MCF 10A (cell line): ENCODE results near the gene GVQW3. TPM values are rescaled to one million over a fixed set of nuclear protein-coding genes. Genes with fewer than 3 reads are reported as not detected.

ENCODE experiments used
- BruUV-seq: library from RNA; stranded (reverse); fragments of 400-500 nt; replicated peaks from 2 replicates; lab custom pipeline; 2021; lab: Mats Ljungman, UMichigan
- CTCF ChIA-PET: fragments of 300-600 bp; sonication (Branson Sonifier 250); formaldehyde crosslinking; extraction: SDS; loops from one replicate; lab custom pipeline; 2021; ENCODE audit warnings: antibody characterized with exemption, inconsistent platforms; lab: Yijun Ruan, JAX
- POLR2A ChIA-PET: fragments of 300-600, 350-650 bp; sonication (Branson Sonifier 250); formaldehyde crosslinking; extraction: SDS; loops from one replicate; lab custom pipeline; 2020; ENCODE audit warnings: antibody characterized with exemption, inconsistent platforms; lab: Yijun Ruan, JAX
- DNase-seq: peaks from one replicate; pipeline ENCODE4 v3.0.0-alpha.2; 2018; ENCODE audit not compliant: unreplicated experiment
- H3K27ac Mint-ChIP-seq: one replicate; pipeline ENCODE4 v1.8.0; 2022; ENCODE audit warnings: mild to moderate bottlenecking, low read depth, mixed read lengths; ENCODE audit not compliant: unreplicated experiment
- H3K27me3 Mint-ChIP-seq: one replicate; pipeline ENCODE4 v1.8.0; 2022; ENCODE audit warnings: mixed read lengths; ENCODE audit not compliant: insufficient read depth, unreplicated experiment
- H3K36me3 Mint-ChIP-seq: one replicate; pipeline ENCODE4 v1.8.0; 2022; ENCODE audit warnings: mild to moderate bottlenecking, moderate library complexity, mixed read lengths; ENCODE audit not compliant: insufficient read depth, unreplicated experiment
- H3K4me1 Mint-ChIP-seq: one replicate; pipeline ENCODE4 v1.8.0; 2022; ENCODE audit warnings: mixed read lengths; ENCODE audit not compliant: insufficient read depth, unreplicated experiment
- H3K4me3 Mint-ChIP-seq: one replicate; pipeline ENCODE4 v1.8.0; 2022; ENCODE audit warnings: mild to moderate bottlenecking, moderate library complexity, mixed read lengths; ENCODE audit not compliant: unreplicated experiment
- H3K9me3 Mint-ChIP-seq: one replicate; pipeline ENCODE4 v1.8.0; 2022; ENCODE audit warnings: mixed read lengths; ENCODE audit not compliant: unreplicated experiment
- CTCF ChIP-seq: fragments of 200-600 bp; IDR thresholded peaks from one replicate; pipeline ENCODE4 v1.8.0; 2022; ENCODE audit warnings: antibody characterized with exemption, mild to moderate bottlenecking; ENCODE audit not compliant: unreplicated experiment
- intact Hi-C: fragments of 100-400 bp; cut with micrococcal nuclease; formaldehyde crosslinking; loops from 2 replicates; pipeline ENCODE4 v1.14.1; 2022
- total RNA-seq: library from RNA; stranded (reverse); gene quantifications from 2 replicates; pipeline ENCODE4 v1.2.3, GENCODE V29; 2022

Gene GVQW3
- total RNA-seq, 1 experiment from 2014 or later: 1.5 TPM

GRCh38 chr11:76391021-76391420 is 9.9 kb downstream of the GVQW3 start:
- Mint-ChIP-seq H3K27me3 (no peaks in the 10 kb centered on the region), H3K36me3 (peaks cover 7% of the 10 kb centered on the region), H3K4me1 (no peaks in the 10 kb centered on the region), H3K4me3 (no peak overlapping the region), H3K27ac (no peak overlapping the region), H3K9me3 (no peaks in the 10 kb centered on the region)
- intact Hi-C loops: no loop called here
- ChIA-PET POLR2A (interaction anchor here (0.6 kb wide), 1 partner anchor 69 kb away, joined by 3 read pairs; no protein-coding TSS in a partner anchor), CTCF (no interaction called here)
- DNase-seq: no peak
- no peak for TF ChIP-seq CTCF
- BruUV-seq: no TSS peak

GRCh38 chr11:76391811-76392475 is 10.8 kb downstream of the GVQW3 start:
- H3K4me3 Mint-ChIP-seq: no peak overlapping the region
- ChIA-PET POLR2A (interaction anchor here (0.6 kb wide), 1 partner anchor 68 kb away, joined by 3 read pairs; no protein-coding TSS in a partner anchor), CTCF (no interaction called here)
- H3K4me1 Mint-ChIP-seq: no peaks in the 10 kb centered on the region
- H3K27ac Mint-ChIP-seq: no peak overlapping the region
- DNase-seq: no peak
- peaks cover 7% of the 10 kb centered on the region for H3K36me3 Mint-ChIP-seq
- intact Hi-C loops: no loop called here
- H3K27me3 Mint-ChIP-seq: no peaks in the 10 kb centered on the region
- no peaks in the 10 kb centered on the region for H3K9me3 Mint-ChIP-seq
- no peak for TF ChIP-seq CTCF
- no TSS peak for BruUV-seq

GRCh38 chr11:76392870-76393269 is 11.7 kb downstream of the GVQW3 start:
- intact Hi-C loops: no loop called here
- Mint-ChIP-seq H3K36me3 (peaks cover 7% of the 10 kb centered on the region), H3K27me3 (no peaks in the 10 kb centered on the region), H3K4me1 (no peaks in the 10 kb centered on the region), H3K9me3 (no peaks in the 10 kb centered on the region), H3K27ac (no peak overlapping the region), H3K4me3 (no peak overlapping the region)
- ChIA-PET CTCF (no interaction called here), POLR2A (interaction anchor here (0.6 kb wide), 1 partner anchor 30 kb away, joined by 3 read pairs; no protein-coding TSS in a partner anchor)
- no peak for TF ChIP-seq CTCF
- no peak for DNase-seq
- no TSS peak for BruUV-seq

- CTCF ChIA-PET: no interaction called here
- Mint-ChIP-seq H3K9me3 (no peaks in the 10 kb centered on the region), H3K4me1 (no peaks in the 10 kb centered on the region), H3K27me3 (no peaks in the 10 kb centered on the region), H3K27ac (no peak overlapping the region), H3K36me3 (peaks cover 7% of the 10 kb centered on the region), H3K4me3 (no peak overlapping the region)
- no TSS peak for BruUV-seq
- intact Hi-C loops: no loop called here
- TF ChIP-seq CTCF: no peak
- DNase-seq: no peak
- POLR2A ChIA-PET: no interaction called here
Observed at GRCh38 chr11:76394411-76394810, 13.3 kb downstream of the GVQW3 start.
